Endothelial cell of umbilical vein (primary cell): ENCODE results near the gene GRK6. TPM values are rescaled to one million over a fixed set of nuclear protein-coding genes. Genes with fewer than 3 reads are reported as not detected.

Experiments used
- BruUV-seq: library from RNA; stranded (reverse); fragments of 400-500 nt; replicated peaks from 2 replicates; lab custom pipeline; 2021; lab: Mats Ljungman, UMichigan
- CTCF ChIA-PET: fragments of 300-600, 350-600 bp; sonication (Branson Sonifier 250); formaldehyde crosslinking; loops from one replicate; lab custom pipeline; 2021; ENCODE audit warnings: antibody characterized with exemption, inconsistent platforms; lab: Charles Lee
- POLR2A ChIA-PET: fragments of 300-600, 350-600 bp; sonication (Branson Sonifier 250); formaldehyde crosslinking; loops from one replicate; lab custom pipeline; 2021; ENCODE audit warnings: antibody characterized with exemption, inconsistent platforms; lab: Charles Lee
- DNase-seq: peaks from one replicate; pipeline ENCODE4 v3.0.0-alpha.2; 2011; ENCODE audit warnings: low read depth, low spot score
- FAIRE-seq: peaks from 2 replicates; lab custom pipeline; 2011; peaks lifted over from hg19 to GRCh38; lab: Jason Lieb, UNC
- H2AFZ ChIP-seq: 2 replicates; pipeline ENCODE4 v1.6.0; 2012; ENCODE audit warnings: low read depth, low read length, control low read depth, inconsistent platforms
- H3K27ac ChIP-seq: 2 replicates; pipeline ENCODE4 v1.5.1; 2011; ENCODE audit warnings: low read depth, mild to moderate bottlenecking, control low read depth, low read length, moderate library complexity; ENCODE audit not compliant: insufficient read depth
- H3K27me3 ChIP-seq, 2 experiments: 2 replicates each; pipeline versions ENCODE4 v1.6.0 to v1.6.1; 2011; ENCODE audit warnings: low read length in 2 of 2, mixed read lengths in 1 of 2; ENCODE audit not compliant: control insufficient read depth in 2 of 2, insufficient read depth in 2 of 2
- H3K36me3 ChIP-seq, 2 experiments: 2 replicates in 1 of 2; 3 replicates in 1 of 2; pipeline ENCODE4 v1.5.1; 2011; ENCODE audit warnings: low read length in 2 of 2, mild to moderate bottlenecking in 1 of 2, moderate library complexity in 1 of 2; ENCODE audit not compliant: control insufficient read depth in 2 of 2, insufficient read depth in 2 of 2; ENCODE audit errors: extremely low read depth in 1 of 2
- H3K4me1 ChIP-seq: 3 replicates; pipeline ENCODE4 v1.5.1; 2011; ENCODE audit warnings: mild to moderate bottlenecking, low read length; ENCODE audit not compliant: control insufficient read depth, insufficient read depth; ENCODE audit errors: extremely low read depth
- H3K4me2 ChIP-seq: 2 replicates; pipeline ENCODE4 v1.6.1; 2011; ENCODE audit warnings: low read length, control low read depth, mixed read lengths; ENCODE audit not compliant: insufficient read depth
- H3K4me3 ChIP-seq, 3 experiments: fragments of 200-600 bp in 1 of 3; sonication (generic), shearing (Covaris generic) in 1 of 3; replicated peaks in 1 of 3; 2 replicates each; pipeline ENCODE4 v1.5.1; 2011 to 2016; ENCODE audit warnings: control low read depth in 3 of 3, low read length in 3 of 3, mild to moderate bottlenecking in 2 of 3, inconsistent platforms in 1 of 3, low read depth in 1 of 3, moderate library complexity in 1 of 3; ENCODE audit not compliant: insufficient read depth in 1 of 3
- H3K79me2 ChIP-seq: 2 replicates; pipeline ENCODE4 v1.6.0; 2012; ENCODE audit warnings: low read length, inconsistent platforms; ENCODE audit not compliant: control insufficient read depth, insufficient read depth
- H3K9ac ChIP-seq: replicated peaks from 2 replicates; pipeline ENCODE3; 2011; ENCODE audit warnings: low read length, control low read depth; ENCODE audit not compliant: insufficient read depth; ENCODE audit errors: extremely low read depth
- H3K9me1 ChIP-seq: replicated peaks from 3 replicates; pipeline ENCODE4 v1.6.0; 2011; ENCODE audit warnings: mild to moderate bottlenecking, low read length; ENCODE audit not compliant: control insufficient read depth, insufficient read depth; ENCODE audit errors: extremely low read depth
- H3K9me3 ChIP-seq: replicated peaks from 2 replicates; pipeline ENCODE4 v1.5.1; 2012; ENCODE audit warnings: low read length, inconsistent platforms; ENCODE audit not compliant: control insufficient read depth, insufficient read depth
- H4K20me1 ChIP-seq: replicated peaks from 2 replicates; pipeline ENCODE3; 2011; ENCODE audit warnings: mild to moderate bottlenecking, low read length; ENCODE audit not compliant: control insufficient read depth, insufficient read depth; ENCODE audit errors: extremely low read depth
- CTCF ChIP-seq, 2 donors: IDR thresholded peaks; 1 replicate in 1 of 2; 2 replicates in 1 of 2; pipeline ENCODE4 v1.5.1; 2011; ENCODE audit warnings: low read length in 2 of 2, mild to moderate bottlenecking in 2 of 2, moderate library complexity in 2 of 2, control low read depth in 1 of 2, inconsistent platforms in 1 of 2, low read depth in 1 of 2; ENCODE audit not compliant: insufficient read depth in 1 of 2; ENCODE audit errors: extremely low read depth in 1 of 2
- EZH2 ChIP-seq: IDR thresholded peaks from 2 replicates; pipeline ENCODE4 v1.6.1; 2012; ENCODE audit warnings: borderline replicate concordance, low read depth, mild to moderate bottlenecking, moderate library complexity, low read length, inconsistent platforms; ENCODE audit not compliant: severe bottlenecking
- FOS ChIP-seq: IDR thresholded peaks from 2 replicates; pipeline ENCODE4 v1.6.1; 2011; ENCODE audit warnings: mild to moderate bottlenecking, low read length, moderate library complexity, borderline replicate concordance; ENCODE audit not compliant: insufficient read depth
- GATA2 ChIP-seq: IDR thresholded peaks from 2 replicates; pipeline ENCODE4 v1.7.0; 2011; ENCODE audit warnings: low read depth, mild to moderate bottlenecking, moderate library complexity, mixed read lengths, low read length; ENCODE audit not compliant: insufficient read length, insufficient read depth
- JUN ChIP-seq: IDR thresholded peaks from 2 replicates; pipeline ENCODE4 v1.6.1; 2011; ENCODE audit warnings: borderline replicate concordance, low read depth; ENCODE audit not compliant: insufficient read length, insufficient read depth
- MAX ChIP-seq: IDR thresholded peaks from 2 replicates; pipeline ENCODE4 v1.6.1; 2011; ENCODE audit not compliant: insufficient read depth, insufficient read length
- MYC ChIP-seq: IDR thresholded peaks from one replicate; pipeline ENCODE4 v1.6.1; 2011; ENCODE audit warnings: mild to moderate bottlenecking, low read depth, low read length
- POLR2AphosphoS5 ChIP-seq: IDR thresholded peaks from 2 replicates; pipeline ENCODE4 v1.6.1; 2012; ENCODE audit warnings: low read depth, mild to moderate bottlenecking, control low read depth, low read length, moderate library complexity; ENCODE audit not compliant: insufficient read depth
- dilution Hi-C: fragments of 300-500 bp; cut with MboI; formaldehyde crosslinking; loops from one replicate; pipeline ENCODE4 v1.15.0; 2019; ENCODE audit warnings: low sequenced_read_pairs; ENCODE audit not compliant: extremely low pct_ligation_motif_present
- intact Hi-C: fragments of 100-400 bp; cut with micrococcal nuclease; formaldehyde crosslinking; loops from one replicate; pipeline ENCODE4 v1.10.0; 2022
- polyA plus RNA-seq, 4 experiments: library from polyadenylated mRNA; depleted of rRNA in 3 of 4; stranded (reverse) in 3 of 4; unstranded in 1 of 4; fragments of >200 nt; gene quantifications; 2 replicates each; pipeline versions ENCODE4 v1.2.1 to v1.2.3, GENCODE V29; 2011 to 2012; ENCODE audit warnings: missing spikeins in 1 of 4
- total RNA-seq: library from RNA; stranded (reverse); gene quantifications from 2 replicates; pipeline ENCODE4 v1.2.3, GENCODE V29; 2021

Gene GRK6
- total and polyA plus RNA-seq, 2 donors (not counting 3 experiments of a cell fraction or from before 2014, with no cell fraction given), result 28.9 to 36.4 TPM

DNA sequence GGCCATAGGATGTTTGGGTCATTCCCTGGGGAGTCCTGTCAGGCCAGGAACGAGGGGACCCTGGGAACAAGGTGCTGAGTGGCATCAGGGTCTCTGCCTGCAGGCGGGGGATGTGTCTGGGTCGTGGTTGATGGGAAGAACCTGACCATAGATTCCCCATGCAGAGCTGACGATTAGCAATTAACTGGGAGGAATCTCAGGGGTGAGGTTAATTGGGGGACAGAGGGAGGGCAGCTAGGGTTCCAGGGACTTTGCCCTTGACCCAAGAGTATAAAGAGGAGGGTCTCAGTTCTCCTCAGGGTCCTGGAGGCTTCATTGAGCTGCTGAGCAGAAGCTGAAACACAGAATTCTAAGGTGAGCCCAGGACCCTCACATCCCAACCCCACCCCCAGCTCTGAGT is 42.3 kb upstream of the GRK6 start, which contains the start of gene SLC34A1:
SLC34A1 (plus strand) TSS at position 301 of the 400 bp plus-strand sequence. CDS start 1,308 bp downstream, outside the sequence.
- intact Hi-C loops (no loop called here), dilution Hi-C loops (no loop called here)
- Histone ChIP-seq H3K4me2 (no peak within 1 kb of the TSS), H4K20me1 (no peaks in the 10 kb centered on the region), H3K9me3 (no peaks in the 10 kb centered on the region), H3K27me3 (peaks cover 0 to 4% of the 10 kb centered on the region in 2 experiments), H3K36me3 (no peaks in the 10 kb centered on the region), H3K4me1 (no peaks in the 10 kb centered on the region), H3K4me3 (no peak within 1 kb of the TSS), H3K9me1 (no peaks in the 10 kb centered on the region), H3K9ac (no peak within 1 kb of the TSS), H2AFZ (no peak within 1 kb of the TSS), H3K79me2 (no peaks in the 10 kb centered on the region), H3K27ac (no peak within 1 kb of the TSS)
- DNase-seq (no peak), FAIRE-seq (no peak)
- ChIA-PET CTCF (interaction anchor here (0.5 to 3.4 kb wide), 10 partner anchors 11 to 271 kb away, joined by 3 to 48 read pairs (median 4); no protein-coding TSS in a partner anchor), POLR2A (no interaction called here)
- BruUV-seq, result no TSS peak
- no peak for TF ChIP-seq JUN
- no peak for TF ChIP-seq GATA2
- no peak for TF ChIP-seq MAX
- no peak for TF ChIP-seq FOS
- TF ChIP-seq CTCF (IDR thresholded peaks at IDR 0.05; ENCODE audit: extremely low read depth in 1 of 2, insufficient read depth in 1 of 2, low read depth in 1 of 2, low read length in 2 of 2), result no peak
- no peak for TF ChIP-seq POLR2AphosphoS5
- no peak for TF ChIP-seq MYC
- no peak for TF ChIP-seq EZH2
